ENCODE results near the gene GALNT16.

GALNT16 gene

DNA sequence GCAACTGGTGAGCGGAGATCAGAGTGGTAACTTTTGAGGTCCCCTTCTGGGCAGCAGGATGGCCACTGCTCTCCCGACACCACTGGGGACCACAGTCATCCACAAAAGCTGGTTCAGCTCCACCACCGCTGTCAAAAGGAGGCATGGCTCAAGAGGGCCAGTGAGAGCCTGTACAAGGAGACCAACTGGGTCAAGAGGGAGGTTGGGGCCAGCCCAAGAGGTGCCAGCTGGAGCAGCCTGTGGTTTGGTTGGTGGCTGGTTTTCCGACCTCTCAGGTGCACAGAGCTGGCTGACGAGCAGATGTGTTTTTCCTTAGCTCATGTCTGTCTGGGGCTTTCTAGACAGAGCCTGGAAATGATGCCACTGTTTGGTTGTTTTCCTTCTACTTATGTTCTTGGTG is 78.0 kb downstream of the GALNT16 start:
- no peaks in the 10 kb centered on the region for H3K27me3 ChIP-seq (ENCODE audit: insufficient read depth, poor library complexity, severe bottlenecking)
- no peak for DNase-seq (ENCODE audit: low read depth in 1 of 2, low spot score in 1 of 2)
- H3K4me3 ChIP-seq (replicated peaks; ENCODE audit: insufficient read depth, low read length), result no peak overlapping the region
- H3K27ac ChIP-seq (replicated peaks), result no peak overlapping the region
- TF ChIP-seq, protein P1, sequence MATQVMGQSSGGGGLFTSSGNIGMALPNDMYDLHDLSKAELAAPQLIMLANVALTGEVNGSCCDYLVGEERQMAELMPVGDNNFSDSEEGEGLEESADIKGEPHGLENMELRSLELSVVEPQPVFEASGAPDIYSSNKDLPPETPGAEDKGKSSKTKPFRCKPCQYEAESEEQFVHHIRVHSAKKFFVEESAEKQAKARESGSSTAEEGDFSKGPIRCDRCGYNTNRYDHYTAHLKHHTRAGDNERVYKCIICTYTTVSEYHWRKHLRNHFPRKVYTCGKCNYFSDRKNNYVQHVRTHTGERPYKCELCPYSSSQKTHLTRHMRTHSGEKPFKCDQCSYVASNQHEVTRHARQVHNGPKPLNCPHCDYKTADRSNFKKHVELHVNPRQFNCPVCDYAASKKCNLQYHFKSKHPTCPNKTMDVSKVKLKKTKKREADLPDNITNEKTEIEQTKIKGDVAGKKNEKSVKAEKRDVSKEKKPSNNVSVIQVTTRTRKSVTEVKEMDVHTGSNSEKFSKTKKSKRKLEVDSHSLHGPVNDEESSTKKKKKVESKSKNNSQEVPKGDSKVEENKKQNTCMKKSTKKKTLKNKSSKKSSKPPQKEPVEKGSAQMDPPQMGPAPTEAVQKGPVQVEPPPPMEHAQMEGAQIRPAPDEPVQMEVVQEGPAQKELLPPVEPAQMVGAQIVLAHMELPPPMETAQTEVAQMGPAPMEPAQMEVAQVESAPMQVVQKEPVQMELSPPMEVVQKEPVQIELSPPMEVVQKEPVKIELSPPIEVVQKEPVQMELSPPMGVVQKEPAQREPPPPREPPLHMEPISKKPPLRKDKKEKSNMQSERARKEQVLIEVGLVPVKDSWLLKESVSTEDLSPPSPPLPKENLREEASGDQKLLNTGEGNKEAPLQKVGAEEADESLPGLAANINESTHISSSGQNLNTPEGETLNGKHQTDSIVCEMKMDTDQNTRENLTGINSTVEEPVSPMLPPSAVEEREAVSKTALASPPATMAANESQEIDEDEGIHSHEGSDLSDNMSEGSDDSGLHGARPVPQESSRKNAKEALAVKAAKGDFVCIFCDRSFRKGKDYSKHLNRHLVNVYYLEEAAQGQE (IDR thresholded peaks at IDR 0.05; ENCODE audit: insufficient replicate concordance, low read depth), result no peak
- TF ChIP-seq SPI1 (IDR thresholded peaks at IDR 0.05; ENCODE audit: borderline replicate concordance, low read depth) (no peak), POLR2AphosphoS5 (IDR thresholded peaks at IDR 0.05; ENCODE audit: low read depth) (no peak), GABPA (IDR thresholded peaks at IDR 0.05; ENCODE audit: low read depth) (no peak)
- TF ChIP-seq, protein P2, sequence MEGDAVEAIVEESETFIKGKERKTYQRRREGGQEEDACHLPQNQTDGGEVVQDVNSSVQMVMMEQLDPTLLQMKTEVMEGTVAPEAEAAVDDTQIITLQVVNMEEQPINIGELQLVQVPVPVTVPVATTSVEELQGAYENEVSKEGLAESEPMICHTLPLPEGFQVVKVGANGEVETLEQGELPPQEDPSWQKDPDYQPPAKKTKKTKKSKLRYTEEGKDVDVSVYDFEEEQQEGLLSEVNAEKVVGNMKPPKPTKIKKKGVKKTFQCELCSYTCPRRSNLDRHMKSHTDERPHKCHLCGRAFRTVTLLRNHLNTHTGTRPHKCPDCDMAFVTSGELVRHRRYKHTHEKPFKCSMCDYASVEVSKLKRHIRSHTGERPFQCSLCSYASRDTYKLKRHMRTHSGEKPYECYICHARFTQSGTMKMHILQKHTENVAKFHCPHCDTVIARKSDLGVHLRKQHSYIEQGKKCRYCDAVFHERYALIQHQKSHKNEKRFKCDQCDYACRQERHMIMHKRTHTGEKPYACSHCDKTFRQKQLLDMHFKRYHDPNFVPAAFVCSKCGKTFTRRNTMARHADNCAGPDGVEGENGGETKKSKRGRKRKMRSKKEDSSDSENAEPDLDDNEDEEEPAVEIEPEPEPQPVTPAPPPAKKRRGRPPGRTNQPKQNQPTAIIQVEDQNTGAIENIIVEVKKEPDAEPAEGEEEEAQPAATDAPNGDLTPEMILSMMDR (IDR thresholded peaks at IDR 0.05; ENCODE audit: insufficient read depth, low read length), result no peak

DNA sequence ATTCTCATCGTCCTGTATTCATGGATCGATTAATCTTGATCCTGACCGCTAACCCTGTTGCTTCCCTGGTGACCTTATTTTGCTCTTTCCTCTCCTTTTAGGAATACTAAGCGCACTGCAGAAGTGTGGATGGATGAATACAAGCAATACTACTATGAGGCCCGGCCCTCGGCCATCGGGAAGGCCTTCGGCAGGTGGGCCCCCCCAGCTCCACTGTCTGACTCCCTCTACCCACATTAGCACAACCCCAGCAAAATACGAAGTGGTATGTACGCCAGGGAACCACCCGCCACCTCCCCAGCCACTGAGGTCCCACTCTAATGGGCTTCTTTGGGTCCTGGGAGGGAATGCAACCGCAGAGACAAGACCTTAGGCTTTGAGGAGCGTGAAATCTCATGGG is 79.5 kb downstream of the GALNT16 start:
- no peak for DNase-seq (ENCODE audit: low read depth in 1 of 2, low spot score in 1 of 2)
- TF ChIP-seq, protein P2 (IDR thresholded peaks at IDR 0.05; ENCODE audit: insufficient read depth, low read length), result no peak
- Histone ChIP-seq H3K4me3 (replicated peaks; ENCODE audit: insufficient read depth, low read length) (no peak overlapping the region), H3K27ac (replicated peaks) (no peak overlapping the region), H3K27me3 (ENCODE audit: insufficient read depth, poor library complexity, severe bottlenecking) (no peaks in the 10 kb centered on the region)

DNA sequence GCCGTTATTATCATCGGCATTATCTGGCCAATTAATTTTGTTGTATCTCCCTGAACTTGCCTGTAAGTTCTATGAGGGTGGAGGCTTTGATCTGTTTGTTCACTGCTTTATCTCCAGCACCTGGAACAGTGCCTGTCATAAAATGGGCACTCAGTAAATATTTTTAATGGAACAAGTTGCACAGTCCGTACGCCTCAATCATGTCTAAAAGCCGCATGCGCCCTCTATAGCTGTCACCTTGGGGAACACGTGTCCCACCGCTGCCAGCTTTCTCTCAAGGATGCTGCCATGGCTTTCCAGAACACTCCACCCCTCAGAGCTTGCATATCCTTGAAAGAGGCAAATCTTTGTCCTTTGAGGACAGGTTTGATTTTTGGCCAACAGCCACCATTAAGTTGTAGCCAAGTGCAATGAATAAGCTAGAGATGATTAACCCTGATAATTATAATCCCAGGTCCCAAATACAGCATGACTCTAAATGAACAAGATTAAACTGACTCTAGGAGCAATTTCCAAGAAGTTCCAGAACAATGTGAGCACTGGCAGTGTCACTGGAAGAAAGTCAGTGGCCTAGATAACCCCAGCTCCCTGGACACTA is 83.1 kb downstream of the GALNT16 start:
- Histone ChIP-seq H3K4me3 (replicated peaks; ENCODE audit: insufficient read depth, low read length) (no peak overlapping the region), H3K27ac (replicated peaks) (no peak overlapping the region), H3K27me3 (ENCODE audit: insufficient read depth, poor library complexity, severe bottlenecking) (no peaks in the 10 kb centered on the region)
- DNase-seq (ENCODE audit: low read depth in 1 of 2, low spot score in 1 of 2), result no peak
- TF ChIP-seq GABPA (IDR thresholded peaks at IDR 0.05; ENCODE audit: low read depth) (no peak), SPI1 (IDR thresholded peaks at IDR 0.05; ENCODE audit: borderline replicate concordance, low read depth) (no peak), POLR2AphosphoS5 (IDR thresholded peaks at IDR 0.05; ENCODE audit: low read depth) (no peak)
- TF ChIP-seq, protein P2 (IDR thresholded peaks at IDR 0.05; ENCODE audit: insufficient read depth, low read length), result no peak
- TF ChIP-seq, protein P1 (IDR thresholded peaks at IDR 0.05; ENCODE audit: insufficient replicate concordance, low read depth), result no peak

DNA sequence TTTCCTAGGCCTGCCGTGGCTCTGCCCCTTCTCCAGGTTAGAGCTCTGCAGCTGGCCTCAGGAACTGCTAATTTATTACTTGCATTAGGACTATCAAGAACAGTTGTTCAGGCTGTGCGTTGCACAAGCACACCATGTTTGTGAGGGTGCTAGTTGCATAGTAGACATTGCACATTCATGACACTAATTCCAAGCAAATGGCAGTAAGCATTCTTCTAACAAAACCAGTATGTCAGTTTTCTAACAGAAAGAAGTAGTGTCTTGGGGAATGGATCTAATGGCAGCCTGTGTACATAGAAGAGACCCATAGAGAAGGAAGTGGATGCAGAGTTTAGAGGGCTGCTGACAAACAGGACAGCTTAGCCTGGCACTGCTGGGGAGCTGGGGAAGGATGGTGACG is 84.2 kb downstream of the GALNT16 start:
- DNase-seq (ENCODE audit: low read depth in 1 of 2, low spot score in 1 of 2), result no peak
- H3K27me3 ChIP-seq (ENCODE audit: insufficient read depth, poor library complexity, severe bottlenecking), result no peaks in the 10 kb centered on the region
- H3K4me3 ChIP-seq (replicated peaks; ENCODE audit: insufficient read depth, low read length), result no peak overlapping the region
- TF ChIP-seq GABPA (IDR thresholded peaks at IDR 0.05; ENCODE audit: low read depth) (no peak), POLR2AphosphoS5 (IDR thresholded peaks at IDR 0.05; ENCODE audit: low read depth) (no peak), SPI1 (IDR thresholded peaks at IDR 0.05; ENCODE audit: borderline replicate concordance, low read depth) (no peak)
- TF ChIP-seq, protein P1 (IDR thresholded peaks at IDR 0.05; ENCODE audit: insufficient replicate concordance, low read depth), result no peak
- TF ChIP-seq, protein P2 (IDR thresholded peaks at IDR 0.05; ENCODE audit: insufficient read depth, low read length), result no peak
- no peak overlapping the region for H3K27ac ChIP-seq (replicated peaks)
